OCI-LY7 (cell line): Measurements from ENCODE around the gene USP22.

Source experiments
- CTCF ChIP-seq: fragments of 200-600 bp; sonication (generic); conservative IDR thresholded peaks from 2 replicates; pipeline ENCODE4 v1.5.1; 2014; ENCODE audit warnings: mild to moderate bottlenecking, antibody characterized with exemption, low read length, moderate library complexity, mixed read lengths
- EZH2phosphoT487 ChIP-seq: fragments of 200-600 bp; sonication (generic); IDR thresholded peaks from 2 replicates; pipeline ENCODE4 v1.6.1; 2018; ENCODE audit warnings: low read depth, borderline replicate concordance, mild to moderate bottlenecking, mixed run types, antibody characterized with exemption, low read length, moderate library complexity, mixed read lengths

GRCh38 chr17:21049457-21049856 is 6.6 kb upstream of the USP22 start:
- no peak for TF ChIP-seq CTCF
- no peak for TF ChIP-seq EZH2phosphoT487
